K562 (cell line): Measurements from ENCODE around the gene DCLK2. TPM values are rescaled to one million over a fixed set of nuclear protein-coding genes. Genes with fewer than 3 reads are reported as not detected.
A peak's percentile ranks its signal among the peaks of the same experiment; 100 is the strongest.

ENCODE experiments used
- ATAC-seq: fragments of 200-7000 bp; cut with Tn5 transposase; 3 replicates; pipeline ENCODE4 v1.9.1; 2020; ENCODE audit warnings: moderate library complexity
- BruUV-seq: library from RNA; stranded (reverse); fragments of 400-500 nt; replicated peaks from 2 replicates; lab custom pipeline; 2021; lab: Mats Ljungman, UMichigan
- CTCF ChIA-PET: fragments of 300-600 bp; formaldehyde crosslinking; extraction: SDS; loops from one replicate; lab custom pipeline; 2021; ENCODE audit warnings: low intra/inter-chr PET ratio; lab: Yijun Ruan, JAX
- POLR2A ChIA-PET: fragments of 300-600, 350-650 bp; sonication (Branson Sonifier 250); formaldehyde crosslinking; extraction: SDS; loops from one replicate; lab custom pipeline; 2021; ENCODE audit warnings: antibody characterized with exemption, inconsistent platforms; lab: Yijun Ruan, JAX
- DNase-seq, 4 experiments: peaks; one replicate each; pipeline versions ENCODE4 v3.0.0 to v3.0.0-alpha.2; 2011 to 2018; ENCODE audit warnings: low spot score in 3 of 4, mixed read lengths in 3 of 4; ENCODE audit errors: extremely low read depth in 1 of 4
- FAIRE-seq: peaks from 2 replicates; lab custom pipeline; 2011; peaks lifted over from hg19 to GRCh38; lab: Jason Lieb, UNC
- H2AFZ ChIP-seq: 2 replicates; pipeline ENCODE4 v1.6.0; 2011; ENCODE audit warnings: low read depth, low read length, control low read depth, inconsistent platforms
- H3K27ac ChIP-seq: fragments of 200-600 bp; 3 replicates; pipeline ENCODE4 v1.8.0; 2011; ENCODE audit warnings: low read depth, mild to moderate bottlenecking, control low read depth, inconsistent platforms, low read length, moderate library complexity, mixed read lengths; ENCODE audit errors: extremely low read depth
- H3K27me3 ChIP-seq, 2 experiments: fragments of 300-600 bp in 1 of 2; 2 replicates in 1 of 2; 3 replicates in 1 of 2; pipeline versions ENCODE4 v1.6.0 to v1.8.0; 2011; ENCODE audit warnings: inconsistent platforms in 2 of 2, low read length in 2 of 2, mild to moderate bottlenecking in 1 of 2, mixed read lengths in 1 of 2, moderate library complexity in 1 of 2; ENCODE audit not compliant: control insufficient read depth in 2 of 2, insufficient read depth in 2 of 2
- H3K36me3 ChIP-seq: fragments of 300-600 bp; 3 replicates; pipeline ENCODE4 v1.8.0; 2011; ENCODE audit warnings: mild to moderate bottlenecking, low read length, inconsistent platforms; ENCODE audit not compliant: control insufficient read depth, insufficient read depth
- H3K4me1 ChIP-seq, 2 experiments: fragments of 200-600 bp in 1 of 2; replicated peaks in 1 of 2; 2 replicates in 1 of 2; 3 replicates in 1 of 2; pipeline versions ENCODE4 v1.5.1 to v1.8.0; 2011; ENCODE audit warnings: inconsistent platforms in 2 of 2, low read length in 2 of 2, mild to moderate bottlenecking in 1 of 2, mixed read lengths in 1 of 2, moderate library complexity in 1 of 2; ENCODE audit not compliant: control insufficient read depth in 2 of 2, insufficient read depth in 2 of 2
- H3K4me2 ChIP-seq: 2 replicates; pipeline ENCODE4 v1.6.1; 2011; ENCODE audit warnings: low read length, control low read depth, inconsistent platforms, mixed read lengths; ENCODE audit not compliant: insufficient read depth
- H3K4me3 ChIP-seq: fragments of 200-600 bp; sonication (generic), shearing (Covaris generic); 2 replicates; pipeline ENCODE4 v1.5.1; 2016; ENCODE audit warnings: control low read depth, inconsistent platforms
- H3K79me2 ChIP-seq: fragments of 200-600 bp; 3 replicates; pipeline ENCODE4 v1.8.0; 2011; ENCODE audit warnings: low read length, inconsistent platforms; ENCODE audit not compliant: control insufficient read depth, insufficient read depth
- H3K9ac ChIP-seq, 2 experiments: 2 replicates each; pipeline versions ENCODE4 v1.6.0 to v1.6.1; 2011; ENCODE audit warnings: low read depth in 2 of 2, low read length in 2 of 2, control low read depth in 1 of 2, inconsistent platforms in 1 of 2, mild to moderate bottlenecking in 1 of 2, mixed read lengths in 1 of 2; ENCODE audit not compliant: insufficient read depth in 1 of 2
- H3K9me1 ChIP-seq: one replicate; pipeline ENCODE4 v1.6.0; 2011; ENCODE audit warnings: inconsistent platforms, mild to moderate bottlenecking, low read length, moderate library complexity; ENCODE audit not compliant: control insufficient read depth, insufficient read depth
- H3K9me3 ChIP-seq: replicated peaks from 2 replicates; pipeline ENCODE4 v1.5.1; 2011; ENCODE audit warnings: low read depth, low read length, inconsistent platforms; ENCODE audit not compliant: control insufficient read depth, insufficient read depth
- H4K20me1 ChIP-seq: replicated peaks from 2 replicates; pipeline ENCODE4 v1.6.1; 2011; ENCODE audit warnings: low read length, inconsistent platforms, mixed read lengths; ENCODE audit not compliant: control insufficient read depth, insufficient read depth
- CAMTA2 ChIP-seq: fragments of 250-450 bp; sonication (Bioruptor Pico); conservative IDR thresholded peaks from 2 replicates; pipeline ENCODE4 v1.5.1; 2022
- CTCFL ChIP-seq: IDR thresholded peaks from 2 replicates; pipeline ENCODE4 v1.6.1; 2011; ENCODE audit warnings: borderline replicate concordance, low read depth, mild to moderate bottlenecking, moderate library complexity, low read length; ENCODE audit not compliant: insufficient read depth, poor library complexity, severe bottlenecking
- EP400 ChIP-seq: fragments of 450-650 bp; IDR thresholded peaks from 2 replicates; pipeline ENCODE4 v1.6.1; 2017; ENCODE audit warnings: antibody characterized with exemption, mild to moderate bottlenecking, moderate library complexity
- ETS2 ChIP-seq: IDR thresholded peaks from 2 replicates; pipeline ENCODE4 v1.6.1; 2016; ENCODE audit warnings: borderline replicate concordance, missing genetic modification characterization, mild to moderate bottlenecking, moderate library complexity, missing compliant biosample characterization; ENCODE audit not compliant: poor library complexity, severe bottlenecking
- GABPB1 ChIP-seq: sonication (generic); formaldehyde crosslinking; IDR thresholded peaks from 2 replicates; pipeline ENCODE4 v1.8.0; 2022; ENCODE audit warnings: mild to moderate bottlenecking, missing genetic modification reagents
- HCFC1 ChIP-seq: IDR thresholded peaks from 2 replicates; pipeline ENCODE4 v1.6.1; 2012; ENCODE audit warnings: low read depth, low read length, improper control_type of control experiment
- HNRNPL ChIP-seq: fragments of 200-400 bp; formaldehyde crosslinking; IDR thresholded peaks from 2 replicates; pipeline ENCODE4 v1.6.1; 2017; ENCODE audit warnings: low read depth, mild to moderate bottlenecking, low read length
- HNRNPUL1 ChIP-seq: fragments of 200-400 bp; formaldehyde crosslinking; IDR thresholded peaks from 2 replicates; pipeline ENCODE4 v1.6.1; 2017; ENCODE audit warnings: low read length
- KAT8 ChIP-seq: fragments of 450-650 bp; IDR thresholded peaks from 2 replicates; pipeline ENCODE4 v1.6.1; 2016; ENCODE audit warnings: low read depth, mild to moderate bottlenecking
- MTF1 ChIP-seq: fragments of 250-450 bp; sonication (Bioruptor Pico); IDR thresholded peaks from 2 replicates; pipeline ENCODE4 v1.9.0; 2021; ENCODE audit warnings: moderate library complexity, mild to moderate bottlenecking, inconsistent platforms, borderline replicate concordance
- NCOA4 ChIP-seq: fragments of 450-650 bp; IDR thresholded peaks from 2 replicates; pipeline ENCODE4 v1.6.1; 2018; ENCODE audit warnings: mild to moderate bottlenecking; ENCODE audit not compliant: partially characterized antibody
- RFX7 ChIP-seq: fragments of 250-450 bp; sonication (Bioruptor Pico); IDR thresholded peaks from 2 replicates; pipeline ENCODE4 v1.5.1; 2021; ENCODE audit warnings: mild to moderate bottlenecking
- ZC3H4 ChIP-seq: sonication (generic); formaldehyde crosslinking; IDR thresholded peaks from 2 replicates; pipeline ENCODE4 v1.9.0; 2021; ENCODE audit warnings: missing genetic modification reagents, borderline replicate concordance
- ZFPM2 ChIP-seq: fragments of 250-450 bp; sonication (Bioruptor Pico); IDR thresholded peaks from 2 replicates; pipeline ENCODE4 v1.5.1; 2022; ENCODE audit warnings: mild to moderate bottlenecking
- ZNF512 ChIP-seq: IDR thresholded peaks from 2 replicates; pipeline ENCODE4 v1.6.1; 2016; ENCODE audit warnings: missing genetic modification characterization, missing compliant biosample characterization
- ZNF766 ChIP-seq: fragments of 200-800 bp; sonication (Bioruptor generic); conservative IDR thresholded peaks from 2 replicates; pipeline ENCODE4 v1.6.1; 2016; ENCODE audit warnings: missing genetic modification characterization, missing compliant biosample characterization
- ZSCAN29 ChIP-seq: fragments of 450-650 bp; IDR thresholded peaks from 2 replicates; pipeline ENCODE4 v1.6.1; 2017
- WGBS: fragments of 100-300 bp; shearing (Covaris generic); methylation state at CpG from one replicate; pipeline ENCODE4 v1.1.6; 2016; ENCODE audit warnings: low coverage, mixed read lengths; ENCODE audit not compliant: insufficient coverage; ENCODE audit errors: missing lambda C conversion rate; 5-methylcytosine and 5-hydroxymethylcytosine counted together
- in situ Hi-C: fragments of 300-500 bp; cut with MboI; formaldehyde crosslinking; loops from 4 replicates; pipeline ENCODE4 v1.15.0; 2018; ENCODE audit warnings: inconsistent platforms, mixed read lengths
- intact Hi-C: fragments of 100-400 bp; cut with micrococcal nuclease; formaldehyde crosslinking; loops from 2 replicates; pipeline ENCODE4 v1.14.2; 2022
- polyA plus RNA-seq, 8 experiments: library from polyadenylated mRNA; depleted of rRNA in 4 of 8; stranded (reverse) in 5 of 8; unstranded in 3 of 8; fragments of >200 nt; fragmentation: Nextera tagmentation in 2 of 8; fragmentation: Illumina TruSeq in 1 of 8; extraction: Ambion mirVana in 2 of 8; extraction: Trizol in 1 of 8; gene quantifications; 2 replicates each; pipeline versions ENCODE4 v1.2.1 to v1.2.3, GENCODE V29; 2011 to 2014; ENCODE audit warnings: inconsistent platforms in 1 of 8, missing spikeins in 1 of 8
- total RNA-seq, 7 experiments: library from RNA; depleted of rRNA in 6 of 7; stranded (reverse); fragments of >200 nt in 6 of 7; fragmentation: Illumina TruSeq in 2 of 7; extraction: Trizol in 2 of 7; gene quantifications; 2 replicates each; pipeline versions ENCODE4 v1.2.1 to v1.2.3, GENCODE V29; 2011 to 2021; ENCODE audit warnings: low replicate concordance in 1 of 7
- TF ChIP-seq, protein P1 (sequence below), 2 experiments: fragments of 200-800 bp in 1 of 2; sonication (Bioruptor generic) in 1 of 2; sonication (generic) in 1 of 2; formaldehyde crosslinking in 1 of 2; IDR thresholded peaks in 1 of 2; conservative IDR thresholded peaks in 1 of 2; 2 replicates each; pipeline versions ENCODE4 v1.5.0 to v1.6.1; 2016 to 2020; ENCODE audit warnings: missing compliant biosample characterization in 1 of 2, missing genetic modification characterization in 1 of 2, missing genetic modification reagents in 1 of 2

The DCLK2 gene
- total and polyA plus RNA-seq, 9 of the 15 experiments (the other 6 are each of a cell fraction or from before 2014, with no cell fraction given): not detected

GRCh38 chr4:150250293-150250997, 172.2 kb downstream of the DCLK2 start:
- Histone ChIP-seq H3K9me3 (no peaks in the 10 kb centered on the region), H3K9ac (peak overlapping the region in 1 of 2 experiments; percentile 50; a peak in 1 of 4 replicates), H3K4me1 (no peaks in the 10 kb centered on the region; a peak in 1 of 5 replicates), H3K36me3 (no peaks in the 10 kb centered on the region), H4K20me1 (no peaks in the 10 kb centered on the region), H3K27me3 (no peaks in the 10 kb centered on the region), H3K4me2 (no peak overlapping the region), H3K4me3 (no peak overlapping the region), H3K27ac (no peak overlapping the region), H3K79me2 (no peaks in the 10 kb centered on the region), H3K9me1 (no peaks in the 10 kb centered on the region), H2AFZ (no peak overlapping the region)
- 73% methylated on average over 8 of the region's 9 CpGs for WGBS
- ChIA-PET POLR2A (no interaction called here), CTCF (no interaction called here)
- DNase-seq (no peak), FAIRE-seq (no peak), ATAC-seq (no peak)
- intact Hi-C loops (no loop called here), in situ Hi-C loops (no loop called here)
- BruUV-seq: no TSS peak
- no peak for TF ChIP-seq ZNF512 (tag)
- TF ChIP-seq KAT8: no peak
- no peak for TF ChIP-seq ETS2 (tag)
- TF ChIP-seq EP400: no peak
- no peak for TF ChIP-seq HNRNPL
- TF ChIP-seq CAMTA2: no peak
- TF ChIP-seq ZC3H4 (CRISPR knock-in tag): no peak
- TF ChIP-seq GABPB1 (CRISPR knock-in tag): no peak
- TF ChIP-seq, protein P1, sequence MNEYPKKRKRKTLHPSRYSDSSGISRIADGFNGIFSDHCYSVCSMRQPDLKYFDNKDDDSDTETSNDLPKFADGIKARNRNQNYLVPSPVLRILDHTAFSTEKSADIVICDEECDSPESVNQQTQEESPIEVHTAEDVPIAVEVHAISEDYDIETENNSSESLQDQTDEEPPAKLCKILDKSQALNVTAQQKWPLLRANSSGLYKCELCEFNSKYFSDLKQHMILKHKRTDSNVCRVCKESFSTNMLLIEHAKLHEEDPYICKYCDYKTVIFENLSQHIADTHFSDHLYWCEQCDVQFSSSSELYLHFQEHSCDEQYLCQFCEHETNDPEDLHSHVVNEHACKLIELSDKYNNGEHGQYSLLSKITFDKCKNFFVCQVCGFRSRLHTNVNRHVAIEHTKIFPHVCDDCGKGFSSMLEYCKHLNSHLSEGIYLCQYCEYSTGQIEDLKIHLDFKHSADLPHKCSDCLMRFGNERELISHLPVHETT (CRISPR knock-in tag; conservative IDR thresholded peaks at IDR 0.05 in 1 of 2, IDR thresholded peaks at IDR 0.05 in 1 of 2): no peak
- no peak for TF ChIP-seq ZFPM2
- no peak for TF ChIP-seq ZNF766 (CRISPR knock-in tag)
- no peak for TF ChIP-seq CTCFL
- TF ChIP-seq HNRNPUL1: no peak
- no peak for TF ChIP-seq NCOA4
- TF ChIP-seq HCFC1: no peak
- TF ChIP-seq MTF1: no peak
- no peak for TF ChIP-seq RFX7 (CRISPR knock-in tag)
- no peak for TF ChIP-seq ZSCAN29
